OCI-LY7 (cell line): Measurements from ENCODE around the gene TRIO.

ENCODE experiments used
- EZH2phosphoT487 ChIP-seq: fragments of 200-600 bp; sonication (generic); IDR thresholded peaks from 2 replicates; pipeline ENCODE4 v1.6.1; 2018; ENCODE audit warnings: low read depth, borderline replicate concordance, mild to moderate bottlenecking, mixed run types, antibody characterized with exemption, low read length, moderate library complexity, mixed read lengths
- TF ChIP-seq, protein P1 (sequence below): fragments of 200-600 bp; sonication (generic); conservative IDR thresholded peaks from 2 replicates; pipeline ENCODE4 v1.5.1; 2014; ENCODE audit warnings: mild to moderate bottlenecking, antibody characterized with exemption, low read length, moderate library complexity, mixed read lengths

DNA sequence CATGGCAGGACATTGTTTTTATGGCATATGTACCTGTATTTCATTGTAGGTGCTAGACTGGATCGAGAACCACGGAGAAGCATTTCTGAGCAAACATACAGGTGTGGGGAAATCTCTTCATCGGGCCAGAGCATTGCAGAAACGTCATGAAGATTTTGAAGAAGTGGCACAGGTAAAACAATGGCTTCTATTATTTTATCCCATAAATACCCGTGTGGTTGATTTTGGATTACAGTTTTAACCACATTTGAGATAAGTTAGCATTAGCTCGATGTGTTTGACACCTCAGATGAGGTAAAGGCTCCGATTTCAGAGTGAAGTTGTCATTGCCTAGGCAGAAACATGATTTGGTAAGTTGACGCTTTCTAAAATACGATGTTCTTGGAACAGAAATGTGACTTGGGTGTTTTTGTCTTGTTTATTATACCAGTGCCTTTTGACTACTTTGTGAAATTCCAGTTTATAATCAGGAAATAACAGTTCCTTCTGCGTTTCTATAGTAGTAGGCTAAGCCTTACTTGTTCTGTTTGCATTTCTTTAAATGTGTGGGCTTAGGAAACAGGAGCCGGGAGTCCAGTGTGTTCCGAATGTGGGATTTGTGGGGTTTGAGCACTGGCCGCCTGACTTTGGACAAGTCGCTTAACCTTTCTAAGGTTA lies 187.7 kb downstream of the TRIO start:
- TF ChIP-seq, protein P1, sequence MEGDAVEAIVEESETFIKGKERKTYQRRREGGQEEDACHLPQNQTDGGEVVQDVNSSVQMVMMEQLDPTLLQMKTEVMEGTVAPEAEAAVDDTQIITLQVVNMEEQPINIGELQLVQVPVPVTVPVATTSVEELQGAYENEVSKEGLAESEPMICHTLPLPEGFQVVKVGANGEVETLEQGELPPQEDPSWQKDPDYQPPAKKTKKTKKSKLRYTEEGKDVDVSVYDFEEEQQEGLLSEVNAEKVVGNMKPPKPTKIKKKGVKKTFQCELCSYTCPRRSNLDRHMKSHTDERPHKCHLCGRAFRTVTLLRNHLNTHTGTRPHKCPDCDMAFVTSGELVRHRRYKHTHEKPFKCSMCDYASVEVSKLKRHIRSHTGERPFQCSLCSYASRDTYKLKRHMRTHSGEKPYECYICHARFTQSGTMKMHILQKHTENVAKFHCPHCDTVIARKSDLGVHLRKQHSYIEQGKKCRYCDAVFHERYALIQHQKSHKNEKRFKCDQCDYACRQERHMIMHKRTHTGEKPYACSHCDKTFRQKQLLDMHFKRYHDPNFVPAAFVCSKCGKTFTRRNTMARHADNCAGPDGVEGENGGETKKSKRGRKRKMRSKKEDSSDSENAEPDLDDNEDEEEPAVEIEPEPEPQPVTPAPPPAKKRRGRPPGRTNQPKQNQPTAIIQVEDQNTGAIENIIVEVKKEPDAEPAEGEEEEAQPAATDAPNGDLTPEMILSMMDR = no peak
- no peak for TF ChIP-seq EZH2phosphoT487
